Ovary (tissue), 3 donors: ENCODE data around the gene PRPS2.

Source experiments
- CTCF ChIP-seq, 3 donors: fragments of 450-650 bp in 2 of 3; fragments of 200-600 bp in 1 of 3; IDR thresholded peaks; one replicate each; pipeline versions ENCODE4 v1.5.1 to v1.8.0; 2016 to 2022; ENCODE audit warnings: antibody characterized with exemption in 3 of 3, mild to moderate bottlenecking in 1 of 3
- EP300 ChIP-seq: sonication (generic); formaldehyde crosslinking; IDR thresholded peaks from one replicate; pipeline ENCODE4 v1.6.1; 2017; ENCODE audit warnings: antibody characterized with exemption
- POLR2A ChIP-seq: fragments of 450-650 bp; IDR thresholded peaks from one replicate; pipeline ENCODE4 v1.6.1; 2017; ENCODE audit warnings: antibody characterized with exemption, mild to moderate bottlenecking, moderate library complexity
- donor health status: DM: no; HTN: no; CAD: no.

- no peak for TF ChIP-seq EP300
- no peak for TF ChIP-seq POLR2A
- no peak for TF ChIP-seq CTCF (IDR thresholded peaks at IDR 0.05)
These were observed 77.5 kb downstream of the PRPS2 start for GRCh38 chrX:12868747-12869146.
